Dedifferentiated amniotic fluid mesenchymal stem cell (primary cell): ENCODE measurements around the gene CUTA.
"Not testable (repeated sequence)": the region's sequence is repeated elsewhere in the genome, so short reads cannot be mapped to it uniquely, and the experiment has no call there.

Experiments used
- DNase-seq: peaks from one replicate; pipeline ENCODE4 v3.0.0-alpha.2; 2016; ENCODE audit errors: extremely low spot score

Gene CUTA

GRCh38 chr6:33407132-33407718, 10.7 kb downstream of the CUTA start:
- DNase-seq: peak; percentile 62

- no peak for DNase-seq
Measured at GRCh38 chr6:33406126-33406525, 11.8 kb downstream of the CUTA start.

GRCh38 chr6:33405386-33405940, 12.4 kb downstream of the CUTA start:
- no peak for DNase-seq

GRCh38 chr6:33404884-33405283, 13.0 kb downstream of the CUTA start:
- no peak for DNase-seq

GRCh38 chr6:33399881-33400280, 18.0 kb downstream of the CUTA start:
- DNase-seq: not testable (repeated sequence)

- DNase-seq: not testable (repeated sequence)
Measured at GRCh38 chr6:33398601-33399000, 19.3 kb downstream of the CUTA start.

GRCh38 chr6:33397541-33397940, 20.4 kb downstream of the CUTA start:
- DNase-seq: no peak

GRCh38 chr6:33392979-33393378, 24.9 kb downstream of the CUTA start:
- DNase-seq: no peak

- DNase-seq: no peak
Measured at GRCh38 chr6:33392595-33392948, 25.3 kb downstream of the CUTA start.

GRCh38 chr6:33391922-33392594, 25.8 kb downstream of the CUTA start:
- no peak for DNase-seq

- DNase-seq: peak; percentile 100
Measured at GRCh38 chr6:33391278-33391921, 26.5 kb downstream of the CUTA start, which contains the start of gene KIFC1. KIFC1 (plus strand) TSS chr6:33391823; CDS start chr6:33391986, 163 bp downstream.

GRCh38 chr6:33390767-33391277, 27.1 kb downstream of the CUTA start:
- no peak for DNase-seq

GRCh38 chr6:33390173-33390572, 27.7 kb downstream of the CUTA start:
- no peak for DNase-seq

- DNase-seq: peak; percentile 54
Measured at GRCh38 chr6:33384581-33385020, 33.3 kb downstream of the CUTA start.

- DNase-seq: no peak
Measured at GRCh38 chr6:33383427-33384185, 34.3 kb downstream of the CUTA start.

- DNase-seq: no peak
Measured at GRCh38 chr6:33380272-33380981, 37.5 kb downstream of the CUTA start.

GRCh38 chr6:33379184-33379583, 38.7 kb downstream of the CUTA start:
- not testable (repeated sequence) for DNase-seq

- no peak for DNase-seq
Measured at GRCh38 chr6:33377171-33377570, 40.7 kb downstream of the CUTA start.

GRCh38 chr6:33375143-33375671, 42.7 kb downstream of the CUTA start:
- peak; percentile 81 for DNase-seq

GRCh38 chr6:33373960-33374910, 43.7 kb downstream of the CUTA start:
- no peak for DNase-seq
